Cardiac muscle cell (in vitro differentiated cells and primary cell): Measurements from ENCODE around the gene KCTD18. TPM values are rescaled to one million over a fixed set of nuclear protein-coding genes. Genes with fewer than 3 reads are reported as not detected.

Experiments used
- DNase-seq, 2 donors: peaks; one replicate each; pipeline versions ENCODE4 v3.0.0 to v3.0.0-alpha.2; 2010 to 2017; ENCODE audit warnings: low read depth in 1 of 2, low spot score in 1 of 2
- H3K27ac ChIP-seq: fragments of 200-600 bp; sonication (generic); 2 replicates; pipeline ENCODE4 v1.5.1; 2016
- H3K27me3 ChIP-seq: fragments of 200-600 bp; sonication (generic); 2 replicates; pipeline ENCODE4 v1.6.0; 2016; ENCODE audit warnings: control low read depth
- H3K36me3 ChIP-seq: fragments of 200-600 bp; sonication (generic); 2 replicates; pipeline ENCODE4 v1.5.1; 2016; ENCODE audit warnings: control low read depth
- H3K4me1 ChIP-seq: fragments of 200-600 bp; sonication (generic); 2 replicates; pipeline ENCODE4 v1.8.1; 2017; ENCODE audit warnings: low read depth, mild to moderate bottlenecking, mixed run types
- H3K4me3 ChIP-seq: fragments of 200-600 bp; sonication (generic); 2 replicates; pipeline ENCODE4 v1.5.1; 2016; ENCODE audit warnings: mild to moderate bottlenecking
- H3K9me3 ChIP-seq: fragments of 200-600 bp; sonication (generic); 2 replicates; pipeline ENCODE4 v1.5.1; 2017; ENCODE audit warnings: low read depth, mild to moderate bottlenecking, control low read depth
- CTCF ChIP-seq: IDR thresholded peaks from 2 replicates; pipeline ENCODE4 v1.5.1; 2012; ENCODE audit warnings: low read depth, mild to moderate bottlenecking, low read length
- polyA plus RNA-seq: library from polyadenylated mRNA; unstranded; fragments of >200 nt; fragmentation: Nextera tagmentation; extraction: Ambion mirVana; gene quantifications from 2 replicates; pipeline ENCODE4 v1.2.1, GENCODE V29; 2016
- total RNA-seq: library from RNA; depleted of rRNA; stranded (reverse); fragments of >200 nt; gene quantifications from 2 replicates; pipeline ENCODE4 v1.2.3, GENCODE V29; 2016

The KCTD18 gene
- total and polyA plus RNA-seq, 2 experiments from 2014 or later: 12.5 to 20.8 TPM

- H3K4me3 ChIP-seq: no peak overlapping the region
- H3K27me3 ChIP-seq: no peaks in the 10 kb centered on the region
- DNase-seq: no peak
- no peaks in the 10 kb centered on the region for H3K9me3 ChIP-seq
- no peak for TF ChIP-seq CTCF
- H3K4me1 ChIP-seq: no peaks in the 10 kb centered on the region
- H3K27ac ChIP-seq: no peak overlapping the region
- H3K36me3 ChIP-seq: no peaks in the 10 kb centered on the region
Observed at GRCh38 chr2:200439981-200440380, 69.9 kb downstream of the KCTD18 start.

Other genes starting within 250 kb of the KCTD18 start
- 20.0 and 27.8 TPM in 2 replicates for gene SPATS2L, start 203.4 kb downstream of the KCTD18 start, total RNA-seq
- gene SPATS2L, start 203.4 kb downstream of the KCTD18 start, polyA plus RNA-seq: 33.3 and 37.4 TPM in 2 replicates
- gene SGO2, start 16.1 kb upstream of the KCTD18 start, total RNA-seq: 1.8 and 13.9 TPM in 2 replicates
- gene SGO2, start 16.1 kb upstream of the KCTD18 start, polyA plus RNA-seq: 8.1 and 26.8 TPM in 2 replicates
- 0.11 TPM in 1 of 2 replicates, not detected in the other for gene AOX1, start 75.9 kb upstream of the KCTD18 start, total RNA-seq
- gene AOX1, start 75.9 kb upstream of the KCTD18 start, polyA plus RNA-seq: 0.04 TPM in 1 of 2 replicates, not detected in the other